ENCODE data around the gene BRINP1. TPM values are rescaled to one million over a fixed set of nuclear protein-coding genes. Genes with fewer than 3 reads are reported as not detected.

BRINP1 gene
- total RNA-seq, 4 donors from 2014 or later = not detected

DNA sequence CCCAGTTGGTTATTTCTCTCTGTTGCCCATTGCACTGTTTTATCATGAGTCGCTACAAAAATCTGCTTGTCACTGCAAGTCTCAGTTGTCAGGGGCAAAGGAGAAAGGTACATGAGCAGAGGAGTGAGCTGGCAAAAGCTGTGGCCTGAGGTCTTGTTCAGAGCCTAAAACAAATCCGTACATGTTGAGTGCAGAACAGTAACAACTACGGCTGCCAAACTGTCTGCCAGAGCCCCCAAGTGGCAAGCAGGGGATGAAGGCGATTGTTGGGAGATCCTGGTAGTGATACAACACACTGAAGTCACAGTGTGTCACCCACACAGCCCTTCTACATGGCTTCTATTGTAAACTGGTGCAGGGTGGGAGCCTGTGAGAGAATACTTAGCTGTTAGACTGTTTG lies 50.9 kb downstream of the BRINP1 start:
- H3K27me3 ChIP-seq = no peaks in the 10 kb centered on the region
- TF ChIP-seq POLR2AphosphoS5 (IDR thresholded peaks at IDR 0.05) = no peak
- TF ChIP-seq, protein P1, sequence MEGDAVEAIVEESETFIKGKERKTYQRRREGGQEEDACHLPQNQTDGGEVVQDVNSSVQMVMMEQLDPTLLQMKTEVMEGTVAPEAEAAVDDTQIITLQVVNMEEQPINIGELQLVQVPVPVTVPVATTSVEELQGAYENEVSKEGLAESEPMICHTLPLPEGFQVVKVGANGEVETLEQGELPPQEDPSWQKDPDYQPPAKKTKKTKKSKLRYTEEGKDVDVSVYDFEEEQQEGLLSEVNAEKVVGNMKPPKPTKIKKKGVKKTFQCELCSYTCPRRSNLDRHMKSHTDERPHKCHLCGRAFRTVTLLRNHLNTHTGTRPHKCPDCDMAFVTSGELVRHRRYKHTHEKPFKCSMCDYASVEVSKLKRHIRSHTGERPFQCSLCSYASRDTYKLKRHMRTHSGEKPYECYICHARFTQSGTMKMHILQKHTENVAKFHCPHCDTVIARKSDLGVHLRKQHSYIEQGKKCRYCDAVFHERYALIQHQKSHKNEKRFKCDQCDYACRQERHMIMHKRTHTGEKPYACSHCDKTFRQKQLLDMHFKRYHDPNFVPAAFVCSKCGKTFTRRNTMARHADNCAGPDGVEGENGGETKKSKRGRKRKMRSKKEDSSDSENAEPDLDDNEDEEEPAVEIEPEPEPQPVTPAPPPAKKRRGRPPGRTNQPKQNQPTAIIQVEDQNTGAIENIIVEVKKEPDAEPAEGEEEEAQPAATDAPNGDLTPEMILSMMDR (IDR thresholded peaks at IDR 0.05) = no peak
- TF ChIP-seq POLR2A (IDR thresholded peaks at IDR 0.05) = no peak
- no peaks in the 10 kb centered on the region for H3K36me3 ChIP-seq
- no peaks in the 10 kb centered on the region for H3K9me3 ChIP-seq
- 17% methylated on average over 4 of the region's 4 CpGs for WGBS
- H3K4me1 ChIP-seq = no peaks in the 10 kb centered on the region
- no peak overlapping the region for H3K4me3 ChIP-seq
- DNase-seq (ENCODE audit: low spot score in 2 of 2) = no peak
- no peak overlapping the region for H3K27ac ChIP-seq

DNA sequence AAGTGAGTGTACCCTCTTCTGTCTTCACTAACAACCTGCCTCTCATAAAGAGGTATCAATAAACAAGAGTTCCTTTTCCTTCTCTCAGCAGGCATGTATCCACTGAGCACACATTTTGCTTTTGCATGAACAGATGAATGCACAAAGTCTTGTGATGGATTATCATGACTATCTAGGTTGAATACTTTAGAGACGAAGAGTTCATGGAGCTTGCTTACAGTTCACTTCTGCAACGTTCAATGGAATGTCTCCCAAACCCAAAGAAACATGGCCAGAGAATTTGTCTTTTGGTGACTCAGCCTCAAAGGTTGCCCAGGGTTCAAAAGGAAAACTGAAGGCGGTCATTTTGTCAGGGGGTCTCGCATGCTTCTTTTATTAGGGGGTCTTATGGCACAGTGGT lies 55.4 kb downstream of the BRINP1 start:
- Histone ChIP-seq H3K36me3 (no peaks in the 10 kb centered on the region), H3K4me3 (no peak overlapping the region), H3K4me1 (no peaks in the 10 kb centered on the region), H3K27ac (no peak overlapping the region), H3K9me3 (no peaks in the 10 kb centered on the region), H3K27me3 (no peaks in the 10 kb centered on the region)
- TF ChIP-seq EP300 (IDR thresholded peaks at IDR 0.05) (no peak), POLR2AphosphoS5 (IDR thresholded peaks at IDR 0.05) (no peak), POLR2A (IDR thresholded peaks at IDR 0.05) (no peak)
- TF ChIP-seq, protein P1 (IDR thresholded peaks at IDR 0.05) = no peak
- 78% methylated on average over 4 of the region's 4 CpGs for WGBS
- DNase-seq (ENCODE audit: low spot score in 2 of 2) = no peak

DNA sequence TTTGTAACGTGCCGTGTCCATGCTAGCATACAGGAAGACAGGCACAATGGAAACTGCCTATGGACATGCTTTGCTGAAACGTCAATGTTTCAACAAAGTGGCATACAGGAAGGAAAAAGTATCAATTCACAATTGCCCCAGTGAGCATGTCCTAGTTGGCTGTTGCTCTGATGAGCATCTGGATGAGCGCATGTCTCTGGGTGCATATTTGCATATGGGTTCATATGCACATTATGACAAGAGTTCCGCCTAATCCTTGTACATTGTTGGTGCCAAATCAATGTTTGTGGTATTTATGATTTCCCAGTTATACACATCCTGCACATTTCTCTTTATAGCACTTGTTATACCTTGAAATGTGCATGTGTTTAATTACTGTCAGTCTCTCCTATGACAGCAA lies 58.5 kb downstream of the BRINP1 start:
- H3K4me3 ChIP-seq = no peak overlapping the region
- no peaks in the 10 kb centered on the region for H3K9me3 ChIP-seq
- WGBS = 52% methylated on average over 5 of the region's 5 CpGs
- no peaks in the 10 kb centered on the region for H3K36me3 ChIP-seq
- H3K4me1 ChIP-seq = no peaks in the 10 kb centered on the region
- no peak for DNase-seq (ENCODE audit: low spot score in 2 of 2)
- no peak for TF ChIP-seq POLR2AphosphoS5 (IDR thresholded peaks at IDR 0.05)
- TF ChIP-seq EP300 (IDR thresholded peaks at IDR 0.05) = no peak
- no peak for TF ChIP-seq POLR2A (IDR thresholded peaks at IDR 0.05)
- TF ChIP-seq, protein P1 (IDR thresholded peaks at IDR 0.05) = no peak
- H3K27ac ChIP-seq = no peak overlapping the region
- H3K27me3 ChIP-seq = peaks cover 6% of the 10 kb centered on the region

DNA sequence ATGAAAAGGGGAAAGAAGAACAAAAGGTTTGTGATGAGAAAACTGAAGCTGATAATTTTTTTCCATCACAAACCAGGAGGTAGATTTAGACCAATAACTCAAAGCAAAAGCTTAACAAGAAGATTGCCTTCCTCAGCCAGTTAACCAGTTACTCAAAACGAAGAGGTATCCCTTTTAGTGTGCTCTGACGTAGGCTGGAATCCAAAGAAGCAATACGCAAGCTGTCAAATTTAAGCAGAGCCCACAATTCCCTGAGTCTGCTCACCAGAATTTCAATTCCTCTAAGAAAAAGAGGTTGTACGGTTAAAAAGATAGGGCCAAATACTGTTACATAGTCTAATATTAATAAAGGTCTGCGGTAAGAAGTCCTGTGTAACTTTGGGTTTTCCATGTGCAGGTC lies 61.8 kb downstream of the BRINP1 start:
- Histone ChIP-seq H3K27me3 (peaks cover 6% of the 10 kb centered on the region), H3K9me3 (no peaks in the 10 kb centered on the region), H3K36me3 (no peaks in the 10 kb centered on the region), H3K4me3 (no peak overlapping the region), H3K4me1 (no peaks in the 10 kb centered on the region), H3K27ac (no peak overlapping the region)
- WGBS = 79% methylated on average over 5 of the region's 5 CpGs
- TF ChIP-seq POLR2AphosphoS5 (IDR thresholded peaks at IDR 0.05) = no peak
- no peak for TF ChIP-seq EP300 (IDR thresholded peaks at IDR 0.05)
- TF ChIP-seq, protein P1 (IDR thresholded peaks at IDR 0.05) = no peak
- TF ChIP-seq POLR2A (IDR thresholded peaks at IDR 0.05) = no peak
- no peak for DNase-seq (ENCODE audit: low spot score in 2 of 2)

DNA sequence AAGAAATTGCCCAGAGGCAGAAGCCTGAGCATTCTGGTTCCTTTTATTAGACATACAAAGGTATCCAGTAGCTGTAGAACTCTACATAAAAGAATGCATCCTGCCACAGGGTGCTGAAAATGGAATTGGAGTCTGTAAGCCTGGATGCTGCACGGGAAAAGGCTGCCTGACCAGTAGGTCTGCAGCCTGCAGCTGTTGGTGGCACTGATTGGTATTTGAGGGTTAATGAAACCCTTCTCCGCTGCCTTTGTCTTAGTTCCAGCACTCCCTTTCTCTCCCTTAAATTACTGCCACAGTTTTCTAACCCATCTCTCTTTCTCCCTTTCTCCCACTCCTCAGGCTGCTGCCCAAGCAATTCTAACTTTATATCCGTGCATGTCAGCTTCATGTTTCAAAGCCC lies 64.7 kb downstream of the BRINP1 start:
- peaks cover 6% of the 10 kb centered on the region for H3K27me3 ChIP-seq
- H3K27ac ChIP-seq = no peak overlapping the region
- TF ChIP-seq POLR2A (IDR thresholded peaks at IDR 0.05) = no peak
- TF ChIP-seq, protein P1 (IDR thresholded peaks at IDR 0.05) = no peak
- TF ChIP-seq POLR2AphosphoS5 (IDR thresholded peaks at IDR 0.05) = no peak
- no peak for TF ChIP-seq EP300 (IDR thresholded peaks at IDR 0.05)
- 60% methylated on average over 3 of the region's 3 CpGs for WGBS
- H3K4me3 ChIP-seq = no peak overlapping the region
- no peaks in the 10 kb centered on the region for H3K36me3 ChIP-seq
- no peaks in the 10 kb centered on the region for H3K9me3 ChIP-seq
- no peaks in the 10 kb centered on the region for H3K4me1 ChIP-seq
- DNase-seq (ENCODE audit: low spot score in 2 of 2) = no peak

Data from suprapubic skin (tissue), 4 donors.